GM12878 (cell line): ENCODE results near the gene CPLANE2.

Experiments
- IKZF1 ChIP-seq: fragments of 450-650 bp; conservative IDR thresholded peaks from 2 replicates; pipeline ENCODE4 v1.6.1; 2017; ENCODE audit warnings: antibody characterized with exemption, mild to moderate bottlenecking
- POLR2A ChIP-seq: IDR thresholded peaks from 2 replicates; pipeline ENCODE4 v1.6.1; 2011; ENCODE audit warnings: low read depth, mild to moderate bottlenecking, low read length
- SRF ChIP-seq, 2 experiments: IDR thresholded peaks; 2 replicates each; pipeline ENCODE4 v1.6.1; 2011; ENCODE audit warnings: low read depth in 2 of 2, low read length in 2 of 2, mild to moderate bottlenecking in 1 of 2, moderate library complexity in 1 of 2
- TF ChIP-seq, protein P1 (sequence below), 3 experiments: IDR thresholded peaks in 2 of 3; conservative IDR thresholded peaks in 1 of 3; 2 replicates each; pipeline ENCODE4 v1.5.1; 2011; ENCODE audit warnings: low read depth in 3 of 3, low read length in 3 of 3, mild to moderate bottlenecking in 3 of 3, control low read depth in 2 of 3, moderate library complexity in 2 of 3, inconsistent platforms in 1 of 3, mixed read lengths in 1 of 3; ENCODE audit not compliant: control insufficient read depth in 2 of 3, insufficient read depth in 1 of 3; ENCODE audit errors: extremely low read depth in 1 of 3

DNA sequence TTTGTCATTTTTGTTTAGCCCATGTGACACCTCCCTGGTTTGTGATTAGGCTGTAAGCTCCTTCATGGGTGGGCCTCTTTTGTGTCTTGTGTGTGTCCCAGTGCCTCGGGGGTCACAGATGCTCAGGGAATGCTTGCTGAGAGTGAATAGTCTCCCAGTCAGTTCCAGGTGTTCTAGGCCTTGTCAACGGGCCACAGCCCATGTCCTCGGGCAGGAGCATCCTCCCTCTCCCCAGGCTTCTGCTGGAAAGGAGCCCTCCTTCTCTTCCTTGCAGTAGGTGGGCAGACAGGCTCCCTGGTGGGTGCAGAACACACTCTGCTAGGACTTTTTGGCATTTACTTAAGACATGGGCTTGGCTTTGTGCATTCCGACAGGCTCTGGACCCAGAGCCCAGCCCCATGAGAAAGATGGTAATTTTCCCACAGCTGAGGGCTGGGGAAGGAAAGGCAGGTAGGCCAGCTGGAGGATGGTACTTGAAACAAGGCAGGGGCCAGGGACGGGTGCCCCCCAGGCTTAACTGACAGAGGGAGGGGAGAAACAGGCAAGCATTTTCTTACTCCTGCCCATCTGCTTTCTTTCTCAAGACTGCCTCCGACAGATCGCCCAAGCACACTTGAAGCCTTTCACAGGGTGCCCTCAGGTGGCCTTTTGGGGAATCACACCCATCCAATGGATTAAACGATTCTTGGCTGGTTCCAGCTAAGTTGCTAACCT, 7.1 kb upstream of the CPLANE2 start:
- TF ChIP-seq IKZF1 (no peak), POLR2A (no peak; the same call in 1 of the 2 replicates), SRF (IDR thresholded peaks at IDR 0.05; ENCODE audit: low read depth in 2 of 2, low read length in 2 of 2) (no peak)
- TF ChIP-seq, protein P1, sequence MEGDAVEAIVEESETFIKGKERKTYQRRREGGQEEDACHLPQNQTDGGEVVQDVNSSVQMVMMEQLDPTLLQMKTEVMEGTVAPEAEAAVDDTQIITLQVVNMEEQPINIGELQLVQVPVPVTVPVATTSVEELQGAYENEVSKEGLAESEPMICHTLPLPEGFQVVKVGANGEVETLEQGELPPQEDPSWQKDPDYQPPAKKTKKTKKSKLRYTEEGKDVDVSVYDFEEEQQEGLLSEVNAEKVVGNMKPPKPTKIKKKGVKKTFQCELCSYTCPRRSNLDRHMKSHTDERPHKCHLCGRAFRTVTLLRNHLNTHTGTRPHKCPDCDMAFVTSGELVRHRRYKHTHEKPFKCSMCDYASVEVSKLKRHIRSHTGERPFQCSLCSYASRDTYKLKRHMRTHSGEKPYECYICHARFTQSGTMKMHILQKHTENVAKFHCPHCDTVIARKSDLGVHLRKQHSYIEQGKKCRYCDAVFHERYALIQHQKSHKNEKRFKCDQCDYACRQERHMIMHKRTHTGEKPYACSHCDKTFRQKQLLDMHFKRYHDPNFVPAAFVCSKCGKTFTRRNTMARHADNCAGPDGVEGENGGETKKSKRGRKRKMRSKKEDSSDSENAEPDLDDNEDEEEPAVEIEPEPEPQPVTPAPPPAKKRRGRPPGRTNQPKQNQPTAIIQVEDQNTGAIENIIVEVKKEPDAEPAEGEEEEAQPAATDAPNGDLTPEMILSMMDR (IDR thresholded peaks at IDR 0.05 in 2 of 3, conservative IDR thresholded peaks at IDR 0.05 in 1 of 3; ENCODE audit: control insufficient read depth in 2 of 3, extremely low read depth in 1 of 3, insufficient read depth in 1 of 3, low read depth in 3 of 3, low read length in 3 of 3): peak; percentile 91 to 94 (median 91)
